MM.1S (cell line): Measurements from ENCODE around the gene PBX4.

ENCODE experiments used
- CTCF ChIP-seq: fragments of 300-600 bp; sonication (generic); IDR thresholded peaks from 2 replicates; pipeline ENCODE4 v1.5.1; 2016; ENCODE audit warnings: antibody characterized with exemption, low read length, mixed read lengths
- EZH2 ChIP-seq: fragments of 300-600 bp; sonication (generic); optimal IDR thresholded peaks from 2 replicates; pipeline ENCODE3; 2017; ENCODE audit warnings: low read depth, mild to moderate bottlenecking, antibody characterized with exemption, low read length, mixed read lengths

- TF ChIP-seq CTCF (peak; percentile 40), EZH2 (no peak)
Measured at GRCh38 chr19:19552798-19553197, 65.7 kb downstream of the PBX4 start.
